DLD1 (cell line): ENCODE results near the gene DPP4.
"Not testable (repeated sequence)": the region's sequence is repeated elsewhere in the genome, so short reads cannot be mapped to it uniquely, and the experiment has no call there.

Experiments
- in situ Hi-C: cut with HindIII; loops from 2 replicates; pipeline ENCODE4 v1.10.0; 2017; ENCODE audit warnings: low sequenced_read_pairs

Gene DPP4

GRCh38 chr2:161969159-161969558 lies 104.9 kb downstream of the DPP4 start:
- in situ Hi-C loops, result no loop called here

GRCh38 chr2:161965994-161966393 lies 108.0 kb downstream of the DPP4 start:
- in situ Hi-C loops, result no loop called here

GRCh38 chr2:161964160-161964559 lies 109.9 kb downstream of the DPP4 start:
- in situ Hi-C loops, result no loop called here

DNA sequence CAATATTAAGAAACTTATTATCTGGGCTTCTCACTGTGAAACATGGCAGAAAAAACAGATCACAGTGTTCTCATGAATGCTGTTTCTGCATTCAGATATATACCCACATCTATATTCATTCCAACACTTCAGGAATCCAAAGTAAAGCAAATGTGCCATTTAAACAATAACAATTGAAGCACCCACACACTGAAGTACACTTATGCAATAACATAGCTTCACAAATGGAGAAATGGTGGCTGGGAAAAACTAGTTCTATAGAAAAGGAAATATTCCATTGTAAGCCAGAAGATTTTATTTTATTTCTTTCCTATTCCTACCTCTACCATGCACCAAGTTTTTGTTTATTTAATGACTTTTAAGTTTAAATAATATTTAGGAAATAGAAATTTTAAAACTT lies 111.9 kb downstream of the DPP4 start:
- in situ Hi-C loops, result no loop called here

DNA sequence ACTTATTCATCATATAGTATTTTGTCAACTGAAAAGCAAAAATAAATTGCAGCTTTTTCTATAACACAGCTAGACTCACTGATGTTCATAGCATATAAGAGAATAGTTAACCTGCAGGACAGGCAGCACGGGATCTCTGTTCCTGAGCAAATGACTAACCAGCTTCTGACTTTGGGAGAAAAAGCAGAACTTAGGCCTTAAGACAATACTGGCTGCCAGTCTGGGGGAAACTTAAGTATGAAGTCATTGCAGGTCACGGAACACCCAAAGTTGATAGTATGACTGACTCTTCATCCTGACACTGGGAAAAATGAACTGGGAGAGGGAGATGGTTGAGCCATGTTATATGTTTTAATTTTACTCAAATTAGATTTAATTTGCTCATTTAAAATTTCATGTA lies 113.0 kb downstream of the DPP4 start:
- in situ Hi-C loops, result no loop called here

DNA sequence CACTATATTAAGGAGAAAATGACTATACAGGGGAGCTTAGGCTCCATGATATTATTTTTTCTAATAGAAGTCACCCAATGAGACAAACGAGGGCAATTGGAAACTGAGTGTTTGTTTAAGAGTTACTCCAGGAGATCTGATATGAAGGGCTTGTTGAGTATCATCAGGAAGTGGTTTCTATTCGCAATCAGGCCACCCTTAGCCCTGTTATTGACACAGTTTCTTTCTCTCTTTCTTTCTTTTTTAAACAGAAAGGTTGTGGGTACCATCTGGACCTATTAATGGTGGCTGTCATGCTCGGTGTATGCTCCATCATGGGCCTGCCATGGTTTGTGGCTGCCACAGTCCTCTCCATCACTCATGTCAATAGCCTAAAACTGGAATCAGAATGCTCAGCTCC lies 117.3 kb downstream of the DPP4 start:
- in situ Hi-C loops, result no loop called here

- in situ Hi-C loops, result no loop called here
These were observed 118.8 kb downstream of the DPP4 start for GRCh38 chr2:161955211-161955610.

DNA sequence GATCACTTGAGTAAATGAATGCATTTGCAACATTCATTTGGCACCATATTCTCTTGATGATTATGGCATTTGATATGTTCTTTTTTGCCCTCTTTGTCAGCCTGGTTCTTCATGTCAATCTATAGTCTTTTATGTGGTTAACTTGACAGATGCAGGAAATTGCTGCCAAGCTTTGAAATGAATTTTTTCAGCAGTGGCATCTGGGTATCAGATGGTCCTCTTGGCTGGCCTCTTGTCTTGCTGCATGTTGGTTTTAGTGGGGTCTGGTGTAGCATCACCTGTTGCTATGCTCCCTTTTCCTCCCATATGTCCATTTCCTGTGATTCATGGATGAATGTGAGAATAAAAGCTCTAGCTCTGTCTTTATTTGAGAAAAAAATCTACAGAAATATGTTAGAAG lies 119.9 kb downstream of the DPP4 start:
- in situ Hi-C loops, result no loop called here

DNA sequence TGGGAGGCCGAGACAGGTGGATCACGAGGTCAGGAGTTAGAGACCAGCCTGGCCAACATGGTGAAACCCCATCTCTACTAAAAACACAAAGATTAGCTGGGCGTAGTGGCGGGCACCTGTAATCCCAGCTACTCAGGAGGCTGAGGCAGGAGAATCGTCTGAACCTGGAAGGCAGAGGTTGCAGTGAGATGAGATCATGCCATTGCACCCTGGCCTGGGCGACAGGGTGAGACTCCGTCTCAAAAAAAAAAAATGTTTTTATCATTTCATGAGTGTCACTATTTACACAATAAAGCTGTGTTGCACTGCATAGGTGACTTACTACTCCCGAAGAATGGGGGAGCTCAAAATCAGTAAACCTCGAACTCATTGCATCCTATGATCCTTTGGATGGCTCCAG lies 120.6 kb downstream of the DPP4 start:
- in situ Hi-C loops, result not testable (repeated sequence)

DNA sequence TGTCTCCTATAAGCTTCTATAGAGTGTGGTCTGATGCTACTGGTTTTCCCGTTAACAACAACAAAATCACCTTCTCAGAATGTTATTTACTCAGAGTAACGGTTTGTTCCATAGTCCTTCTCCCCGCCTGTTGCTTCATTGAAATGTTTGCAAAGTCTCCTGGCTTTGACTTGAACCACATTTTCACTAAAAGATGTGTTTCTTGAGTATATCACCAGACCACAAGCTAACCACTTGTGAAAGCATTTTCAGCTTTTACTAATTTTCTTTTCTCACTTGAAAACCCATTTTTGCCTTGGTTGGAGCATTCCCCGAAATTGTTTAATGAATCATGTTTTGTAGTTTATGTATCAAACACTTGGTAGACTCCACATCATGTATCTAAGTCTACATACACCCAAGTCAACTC lies 121.2 kb downstream of the DPP4 start:
- in situ Hi-C loops, result no loop called here

- in situ Hi-C loops, result no loop called here
These were observed 126.2 kb downstream of the DPP4 start for GRCh38 chr2:161947836-161948235.

DNA sequence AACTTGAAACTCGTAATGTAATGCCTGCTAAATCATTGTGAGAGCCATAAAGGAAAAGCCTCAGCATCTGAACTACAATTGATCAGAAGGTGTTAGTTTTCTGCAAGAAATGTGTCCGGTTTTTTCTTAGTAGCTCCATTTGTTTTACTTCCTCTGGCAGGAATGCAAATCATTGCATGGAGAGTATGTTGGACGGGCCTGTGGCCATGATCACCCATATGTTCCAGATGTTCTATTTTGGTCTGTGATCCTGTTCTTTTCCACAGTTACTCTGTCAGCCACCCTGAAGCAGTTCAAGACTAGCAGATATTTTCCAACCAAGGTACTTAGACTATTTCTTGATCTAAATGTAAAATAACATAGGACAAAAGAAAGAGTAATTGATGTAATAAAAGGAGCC lies 126.6 kb downstream of the DPP4 start:
- in situ Hi-C loops, result no loop called here

DNA sequence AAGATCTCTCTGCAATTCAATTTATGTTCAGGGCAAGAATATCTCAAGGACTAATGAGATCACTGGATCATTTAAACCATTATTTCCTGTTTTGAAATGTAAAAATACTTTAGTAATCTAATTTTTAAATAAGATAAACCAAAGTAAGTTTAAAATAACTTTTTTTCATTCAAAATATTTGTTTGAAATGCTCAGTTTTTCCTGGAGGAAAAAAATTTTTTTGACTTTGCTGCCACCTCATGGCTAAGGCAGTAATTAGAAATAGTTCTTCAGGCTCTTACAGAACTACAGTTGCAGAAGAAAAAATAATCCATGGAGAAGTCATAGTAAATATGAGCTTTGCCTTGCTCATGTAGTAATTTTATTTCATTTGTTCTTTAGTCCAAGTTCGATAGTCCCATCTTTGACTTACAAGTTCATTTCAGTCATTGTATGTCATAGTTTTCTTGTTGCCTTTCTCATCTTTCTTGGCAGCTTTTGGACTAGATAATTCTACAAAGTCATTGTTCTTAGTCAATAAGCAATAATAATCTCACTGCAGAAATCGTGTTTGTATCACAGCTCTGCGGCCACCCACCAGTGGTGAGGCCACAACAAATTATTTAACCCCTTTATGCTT lies 127.4 kb downstream of the DPP4 start:
- in situ Hi-C loops, result no loop called here

- in situ Hi-C loops, result no loop called here
These were observed 131.0 kb downstream of the DPP4 start for GRCh38 chr2:161943011-161943410.
